Progenitor cell of endocrine pancreas (in vitro differentiated cells): ENCODE measurements around the gene ASF1B. TPM values are rescaled to one million over a fixed set of nuclear protein-coding genes. Genes with fewer than 3 reads are reported as not detected.

Experiments used
- DNase-seq: peaks from one replicate; pipeline ENCODE4 v3.0.0; 2021; ENCODE audit warnings: low spot score; ENCODE audit not compliant: unreplicated experiment
- H3K27ac Mint-ChIP-seq: 2 replicates; pipeline ENCODE4 v1.8.0; 2021; ENCODE audit warnings: mild to moderate bottlenecking, moderate library complexity, mixed read lengths
- H3K27me3 Mint-ChIP-seq: 2 replicates; pipeline ENCODE4 v1.8.0; 2021; ENCODE audit warnings: mixed read lengths
- H3K36me3 Mint-ChIP-seq: 2 replicates; pipeline ENCODE4 v1.8.0; 2022; ENCODE audit warnings: mixed read lengths; ENCODE audit not compliant: insufficient read depth
- H3K4me1 Mint-ChIP-seq: 2 replicates; pipeline ENCODE4 v1.8.0; 2021; ENCODE audit warnings: low read depth, mixed read lengths
- H3K4me3 Mint-ChIP-seq: 2 replicates; pipeline ENCODE4 v1.8.0; 2021; ENCODE audit warnings: low read depth, mild to moderate bottlenecking, moderate library complexity, mixed read lengths
- H3K9me3 Mint-ChIP-seq: 2 replicates; pipeline ENCODE4 v1.8.0; 2021; ENCODE audit warnings: low read depth, mixed read lengths
- total RNA-seq: library from RNA; stranded (reverse); gene quantifications from 2 replicates; pipeline ENCODE4 v1.2.1, GENCODE V29; 2021
- TF ChIP-seq, protein P1 (sequence below): fragments of 200-600 bp; sonication (generic); IDR thresholded peaks from one replicate; pipeline ENCODE4 v1.5.0; 2021; ENCODE audit warnings: antibody characterized with exemption, mild to moderate bottlenecking; ENCODE audit not compliant: unreplicated experiment

ASF1B gene
- total RNA-seq, 1 donor from 2014 or later: 18.4 TPM

DNA sequence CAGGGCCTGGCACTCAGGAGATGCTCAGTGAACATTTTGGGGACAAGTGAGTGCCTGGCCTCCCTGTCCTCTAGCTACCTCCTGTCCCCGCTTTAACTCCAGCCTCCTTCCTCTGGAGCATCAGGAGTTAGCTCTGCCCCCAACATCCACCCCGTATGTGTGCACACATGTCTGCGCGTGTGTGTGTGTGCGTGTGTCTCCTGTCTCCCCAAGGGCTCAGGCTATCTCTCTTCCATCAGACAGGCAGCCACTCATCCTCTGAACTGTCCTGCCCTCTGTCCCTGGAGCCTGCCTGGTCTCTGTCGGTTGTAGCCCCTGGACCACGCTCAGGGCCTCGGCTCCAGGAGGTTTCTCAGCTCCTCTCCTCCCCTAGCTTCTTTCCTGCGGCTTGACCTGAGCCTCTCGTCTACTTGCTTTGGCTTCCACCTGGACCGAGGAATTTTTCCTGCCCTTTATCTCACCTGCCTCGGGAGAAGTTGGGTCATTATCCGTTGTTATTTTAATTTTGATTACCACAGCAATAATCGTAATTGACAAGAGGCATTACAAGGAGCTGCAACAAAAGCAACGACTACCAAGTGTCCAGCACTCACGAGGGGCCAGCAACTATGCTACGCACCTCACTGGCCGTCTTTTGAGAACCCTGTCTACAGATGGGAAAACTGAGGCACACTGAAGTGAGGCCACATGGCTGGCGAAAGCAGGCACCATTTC lies 32.0 kb upstream of the ASF1B start:
- Mint-ChIP-seq H3K27ac (no peak overlapping the region), H3K4me1 (no peaks in the 10 kb centered on the region), H3K9me3 (no peaks in the 10 kb centered on the region), H3K36me3 (peaks cover 19% of the 10 kb centered on the region), H3K27me3 (no peaks in the 10 kb centered on the region), H3K4me3 (no peak overlapping the region)
- TF ChIP-seq, protein P1, sequence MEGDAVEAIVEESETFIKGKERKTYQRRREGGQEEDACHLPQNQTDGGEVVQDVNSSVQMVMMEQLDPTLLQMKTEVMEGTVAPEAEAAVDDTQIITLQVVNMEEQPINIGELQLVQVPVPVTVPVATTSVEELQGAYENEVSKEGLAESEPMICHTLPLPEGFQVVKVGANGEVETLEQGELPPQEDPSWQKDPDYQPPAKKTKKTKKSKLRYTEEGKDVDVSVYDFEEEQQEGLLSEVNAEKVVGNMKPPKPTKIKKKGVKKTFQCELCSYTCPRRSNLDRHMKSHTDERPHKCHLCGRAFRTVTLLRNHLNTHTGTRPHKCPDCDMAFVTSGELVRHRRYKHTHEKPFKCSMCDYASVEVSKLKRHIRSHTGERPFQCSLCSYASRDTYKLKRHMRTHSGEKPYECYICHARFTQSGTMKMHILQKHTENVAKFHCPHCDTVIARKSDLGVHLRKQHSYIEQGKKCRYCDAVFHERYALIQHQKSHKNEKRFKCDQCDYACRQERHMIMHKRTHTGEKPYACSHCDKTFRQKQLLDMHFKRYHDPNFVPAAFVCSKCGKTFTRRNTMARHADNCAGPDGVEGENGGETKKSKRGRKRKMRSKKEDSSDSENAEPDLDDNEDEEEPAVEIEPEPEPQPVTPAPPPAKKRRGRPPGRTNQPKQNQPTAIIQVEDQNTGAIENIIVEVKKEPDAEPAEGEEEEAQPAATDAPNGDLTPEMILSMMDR: no peak
- no peak for DNase-seq

DNA sequence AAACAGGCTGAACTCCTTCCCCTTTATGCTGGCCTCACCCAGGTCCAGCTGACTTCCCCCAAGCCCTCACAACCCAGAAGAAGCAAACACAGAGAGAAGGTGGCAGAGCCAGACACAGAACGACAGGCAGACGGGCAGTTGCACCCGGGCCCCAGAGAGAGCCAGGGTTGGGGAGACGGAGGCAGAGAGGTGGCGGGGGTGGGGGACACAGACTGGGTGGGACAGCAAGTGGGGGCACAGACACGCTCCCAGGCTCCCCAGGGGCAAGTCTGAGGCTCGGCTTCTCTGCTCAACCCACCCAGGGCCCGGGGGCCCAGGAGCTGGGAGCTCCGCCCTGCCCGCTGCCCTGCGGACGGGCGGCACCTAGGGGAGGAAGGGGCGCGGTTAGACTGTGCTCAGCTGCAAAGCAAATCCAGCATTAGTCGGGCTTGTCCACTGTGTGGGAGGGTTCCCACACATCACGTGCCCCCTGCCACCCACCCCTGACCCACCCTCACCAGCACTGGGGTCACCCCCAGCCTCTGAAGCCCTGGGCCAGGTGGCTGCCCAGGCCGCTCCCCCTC lies 31.3 kb upstream of the ASF1B start:
- no peak overlapping the region for H3K4me3 Mint-ChIP-seq
- no peak for DNase-seq
- TF ChIP-seq, protein P1: no peak
- H3K27me3 Mint-ChIP-seq: no peaks in the 10 kb centered on the region
- no peak overlapping the region for H3K27ac Mint-ChIP-seq
- H3K4me1 Mint-ChIP-seq: no peaks in the 10 kb centered on the region
- no peaks in the 10 kb centered on the region for H3K9me3 Mint-ChIP-seq
- peaks cover 21% of the 10 kb centered on the region for H3K36me3 Mint-ChIP-seq

DNA sequence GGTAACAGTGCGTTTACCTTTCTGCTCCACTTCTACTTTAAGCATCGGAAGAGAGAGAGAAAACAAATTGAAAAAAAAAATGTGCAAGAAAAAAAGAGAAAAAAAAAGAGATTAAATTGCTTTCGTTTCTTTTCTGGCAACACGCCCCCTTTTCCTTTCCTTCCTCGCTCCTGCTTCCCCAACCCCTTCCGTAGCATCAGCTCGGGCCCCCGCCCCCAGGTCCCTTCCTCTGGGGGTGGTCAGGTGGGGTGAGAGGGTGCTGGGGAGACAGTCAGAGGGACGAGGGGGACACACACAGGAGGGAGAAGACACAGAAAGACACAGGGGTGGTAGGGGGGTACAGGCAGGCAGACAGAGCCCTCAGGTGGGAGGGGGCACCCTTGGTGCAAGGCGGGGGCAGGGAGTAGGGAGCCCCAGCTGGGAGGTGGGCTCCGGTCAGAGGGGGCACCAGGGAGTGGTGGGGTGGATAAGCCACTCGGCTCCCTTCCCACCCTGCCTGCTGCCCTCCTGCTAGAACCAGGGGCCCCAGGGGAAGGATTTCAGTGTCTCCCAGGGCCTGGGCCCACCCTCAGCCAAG lies 30.7 kb upstream of the ASF1B start:
- no peaks in the 10 kb centered on the region for H3K4me1 Mint-ChIP-seq
- no peak overlapping the region for H3K27ac Mint-ChIP-seq
- no peak for DNase-seq
- H3K4me3 Mint-ChIP-seq: no peak overlapping the region
- H3K36me3 Mint-ChIP-seq: peaks cover 23% of the 10 kb centered on the region
- TF ChIP-seq, protein P1: no peak
- H3K27me3 Mint-ChIP-seq: no peaks in the 10 kb centered on the region
- no peaks in the 10 kb centered on the region for H3K9me3 Mint-ChIP-seq

DNA sequence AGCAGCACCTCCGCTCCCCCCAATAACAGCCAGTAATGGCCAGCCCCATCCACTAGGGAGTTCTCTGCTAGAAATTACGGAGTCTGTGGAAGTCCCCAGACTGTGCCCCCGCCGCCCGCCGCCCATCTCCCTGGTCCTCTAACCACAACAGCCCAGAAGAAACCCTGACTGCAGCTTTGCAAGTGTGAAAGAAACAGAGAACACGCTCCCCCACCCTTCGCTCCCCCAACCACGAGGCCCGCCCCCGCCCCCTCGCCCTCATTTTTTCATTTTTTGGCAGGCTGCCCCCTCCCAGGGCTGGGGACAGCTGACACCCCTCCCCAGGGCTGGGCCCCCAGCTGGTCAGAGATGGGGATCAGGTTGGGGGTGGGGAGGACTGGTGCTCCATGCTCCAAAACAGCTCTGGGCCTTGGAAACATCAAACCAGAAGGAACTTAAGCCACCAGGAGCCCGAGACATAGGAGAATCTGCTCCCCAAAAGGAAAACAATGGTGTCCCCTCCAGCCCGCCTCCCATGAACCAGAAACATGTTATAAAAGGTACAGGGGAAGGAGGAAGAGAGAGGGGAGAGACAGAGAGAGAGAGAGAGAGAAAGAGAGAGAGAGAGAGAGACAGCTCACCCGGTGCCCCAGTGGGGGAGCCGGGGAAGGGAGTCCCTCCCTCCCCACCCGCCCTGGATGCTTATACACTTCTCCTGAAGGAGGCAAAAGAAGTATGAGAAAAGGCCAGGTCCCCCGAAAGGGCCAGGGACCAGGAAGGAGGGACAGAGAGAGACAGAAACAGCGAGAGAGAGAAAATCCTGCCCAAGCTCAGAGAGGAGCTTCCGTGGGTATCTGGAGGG lies 29.8 kb upstream of the ASF1B start:
- peaks cover 18% of the 10 kb centered on the region for H3K36me3 Mint-ChIP-seq
- no peaks in the 10 kb centered on the region for H3K9me3 Mint-ChIP-seq
- H3K27ac Mint-ChIP-seq: no peak overlapping the region
- no peaks in the 10 kb centered on the region for H3K4me1 Mint-ChIP-seq
- H3K4me3 Mint-ChIP-seq: no peak overlapping the region
- TF ChIP-seq, protein P1: no peak
- no peaks in the 10 kb centered on the region for H3K27me3 Mint-ChIP-seq
- no peak for DNase-seq
